A549 (cell line): ENCODE results near the gene CXCL6. TPM values are rescaled to one million over a fixed set of nuclear protein-coding genes. Genes with fewer than 3 reads are reported as not detected.

Experiments used
- ATAC-seq, 2 experiments: fragments of 200-7000 bp in 1 of 2; fragments of >200 bp in 1 of 2; cut with Nextera tagmentation in 1 of 2; cut with Tn5 transposase in 1 of 2; 3 replicates each; pipeline versions ENCODE4 v1.8.0 to v1.9.1; 2018 to 2020; ENCODE audit warnings: mild to moderate bottlenecking in 1 of 2, moderate library complexity in 1 of 2
- CTCF ChIA-PET: fragments of 300-600 bp; sonication (Branson Sonifier 250); formaldehyde crosslinking; extraction: SDS; loops from one replicate; lab custom pipeline; 2021; ENCODE audit warnings: antibody characterized with exemption, inconsistent platforms; lab: Yijun Ruan, JAX
- POLR2A ChIA-PET: fragments of 350-600 bp; formaldehyde crosslinking; extraction: SDS; loops from one replicate; lab custom pipeline; 2021; ENCODE audit warnings: antibody characterized with exemption, inconsistent platforms; lab: Yijun Ruan, JAX
- DNase-seq, 2 experiments: peaks; one replicate each; pipeline versions ENCODE4 v3.0.0 to v3.0.0-alpha.2; 2011 to 2016; ENCODE audit warnings: low read depth in 1 of 2, low spot score in 1 of 2
- FAIRE-seq: peaks from 2 replicates; lab custom pipeline; 2011; peaks lifted over from hg19 to GRCh38; lab: Jason Lieb, UNC
- H3K27ac ChIP-seq, 2 experiments: fragments of >200 bp; sonication (Bioruptor Twin); formaldehyde crosslinking; 3 replicates each; pipeline ENCODE4 v1.5.1; 2016 to 2017
- H3K4me1 ChIP-seq: fragments of >200 bp; sonication (Bioruptor Twin); formaldehyde crosslinking; 3 replicates; pipeline ENCODE4 v1.6.1; 2016
- H3K4me2 ChIP-seq: fragments of >200 bp; sonication (Bioruptor Twin); formaldehyde crosslinking; 3 replicates; pipeline ENCODE4 v1.6.1; 2016
- H3K4me3 ChIP-seq: fragments of >200 bp; sonication (Bioruptor Twin); formaldehyde crosslinking; 3 replicates; pipeline ENCODE4 v1.5.1; 2016
- H3K9me3 ChIP-seq: fragments of >200 bp; sonication (Bioruptor Twin); formaldehyde crosslinking; 3 replicates; pipeline ENCODE4 v1.6.1; 2016
- ATOH8 ChIP-seq: fragments of 250-450 bp; sonication (Bioruptor Pico); IDR thresholded peaks from 2 replicates; pipeline ENCODE4 v1.5.0; 2020; ENCODE audit warnings: low read depth, mild to moderate bottlenecking, moderate library complexity
- CTCF ChIP-seq: fragments of >200 bp; sonication (Bioruptor Twin); formaldehyde crosslinking; IDR thresholded peaks from 3 replicates; pipeline ENCODE4 v1.5.1; 2016
- EHMT2 ChIP-seq: fragments of 200-600 bp; sonication (generic); IDR thresholded peaks from 2 replicates; pipeline ENCODE4 v1.6.1; 2016; ENCODE audit warnings: antibody characterized with exemption, low read depth, mild to moderate bottlenecking, moderate library complexity
- EP300 ChIP-seq, 2 experiments: fragments of >200 bp; sonication (Bioruptor Twin); formaldehyde crosslinking; IDR thresholded peaks; 2 replicates in 1 of 2; 3 replicates in 1 of 2; pipeline ENCODE4 v1.6.1; 2016 to 2017
- FOSB ChIP-seq: fragments of 250-450 bp; sonication (Bioruptor Pico); IDR thresholded peaks from 2 replicates; pipeline ENCODE4 v1.5.0; 2020; ENCODE audit warnings: mild to moderate bottlenecking, moderate library complexity
- FOSL2 ChIP-seq, 2 experiments: fragments of 450-650 bp in 1 of 2; fragments of >200 bp in 1 of 2; sonication (Bioruptor Twin) in 1 of 2; formaldehyde crosslinking; IDR thresholded peaks; 2 replicates each; pipeline versions ENCODE4 v1.5.0 to v1.6.1; 2016 to 2020; ENCODE audit warnings: mild to moderate bottlenecking in 1 of 2, moderate library complexity in 1 of 2
- HEYL ChIP-seq: fragments of 250-450 bp; sonication (Bioruptor Pico); IDR thresholded peaks from 2 replicates; pipeline ENCODE4 v1.8.0; 2021; ENCODE audit warnings: mild to moderate bottlenecking, moderate library complexity
- HMGXB4 ChIP-seq: fragments of 250-450 bp; sonication (Bioruptor Pico); IDR thresholded peaks from 2 replicates; pipeline ENCODE4 v1.5.0; 2021; ENCODE audit warnings: mild to moderate bottlenecking, moderate library complexity, borderline replicate concordance
- HOXB13 ChIP-seq: fragments of 250-450 bp; sonication (Bioruptor Pico); IDR thresholded peaks from 2 replicates; pipeline ENCODE4 v1.5.0; 2020; ENCODE audit warnings: low read depth, mild to moderate bottlenecking, moderate library complexity
- JUNB ChIP-seq: fragments of >200 bp; sonication (Bioruptor Twin); formaldehyde crosslinking; IDR thresholded peaks from 2 replicates; pipeline ENCODE4 v1.6.1; 2016
- KDM5A ChIP-seq: fragments of 200-600 bp; sonication (generic); IDR thresholded peaks from 2 replicates; pipeline ENCODE4 v1.6.1; 2016; ENCODE audit warnings: antibody characterized with exemption, mild to moderate bottlenecking
- MAFK ChIP-seq: fragments of 450-650 bp; IDR thresholded peaks from 2 replicates; pipeline ENCODE4 v1.6.1; 2014; ENCODE audit not compliant: partially characterized antibody
- NFE2L2 ChIP-seq: fragments of 150-350 bp; conservative IDR thresholded peaks from 2 replicates; pipeline ENCODE4 v1.6.1; 2014; ENCODE audit warnings: low read length
- NR3C1 ChIP-seq: fragments of >200 bp; sonication (Bioruptor Twin); formaldehyde crosslinking; IDR thresholded peaks from 3 replicates; pipeline ENCODE4 v1.6.1; 2017
- POLR2A ChIP-seq: IDR thresholded peaks from 2 replicates; pipeline ENCODE4 v1.6.1; 2012; ENCODE audit warnings: mild to moderate bottlenecking, low read length
- RARB ChIP-seq: fragments of 250-450 bp; sonication (Bioruptor Pico); IDR thresholded peaks from 2 replicates; pipeline ENCODE4 v1.8.0; 2021; ENCODE audit warnings: mild to moderate bottlenecking, moderate library complexity
- RNF2 ChIP-seq: fragments of 200-600 bp; sonication (generic); IDR thresholded peaks from 2 replicates; pipeline ENCODE4 v1.6.1; 2016; ENCODE audit warnings: low read depth, mild to moderate bottlenecking, antibody characterized with exemption, moderate library complexity, borderline replicate concordance
- SMC3 ChIP-seq: fragments of >200 bp; sonication (Bioruptor Twin); formaldehyde crosslinking; IDR thresholded peaks from 3 replicates; pipeline ENCODE4 v1.6.1; 2018; ENCODE audit warnings: inconsistent platforms
- TFCP2L1 ChIP-seq: fragments of 250-450 bp; sonication (Bioruptor Pico); IDR thresholded peaks from 2 replicates; pipeline ENCODE4 v1.5.0; 2021; ENCODE audit warnings: mild to moderate bottlenecking
- TP53 ChIP-seq: fragments of 250-450 bp; sonication (Bioruptor Pico); IDR thresholded peaks from 2 replicates; pipeline ENCODE4 v1.5.0; 2021; ENCODE audit warnings: mild to moderate bottlenecking, moderate library complexity
- ZNF302 ChIP-seq: fragments of 250-450 bp; sonication (Bioruptor Pico); IDR thresholded peaks from 2 replicates; pipeline ENCODE4 v1.9.0; 2021; ENCODE audit warnings: inconsistent platforms, mild to moderate bottlenecking, moderate library complexity
- WGBS: methylation state at CpG from one replicate; pipeline ENCODE4 v1.1.6; 2017; ENCODE audit errors: missing lambda C conversion rate; 5-methylcytosine and 5-hydroxymethylcytosine counted together
- polyA plus RNA-seq, 4 experiments: library from polyadenylated mRNA; depleted of rRNA in 3 of 4; stranded (reverse); fragments of >200 nt; fragmentation: RNase III in 1 of 4; extraction: RNeasy Plus Mini Kit Qiagen cat#74134 plus additional on column Dnase treatment in 1 of 4; gene quantifications; 2 replicates in 3 of 4; 3 replicates in 1 of 4; pipeline ENCODE4 v1.2.3, GENCODE V29; 2011 to 2017
- TF ChIP-seq, protein P1 (sequence below): IDR thresholded peaks from 2 replicates; pipeline ENCODE4 v1.6.1; 2012

The CXCL6 gene
- polyA plus RNA-seq, 2 of the 4 experiments (the other 2 are of a cell fraction) = 0.06 TPM; not detected in 1

- POLR2A ChIA-PET = no interaction called here
- no peak for TF ChIP-seq NFE2L2
- no peak for TF ChIP-seq TFCP2L1 (CRISPR knock-in tag)
- TF ChIP-seq FOSL2 (IDR thresholded peaks at IDR 0.05) = no peak
- no peak for TF ChIP-seq FOSL2 (CRISPR knock-in tag; IDR thresholded peaks at IDR 0.05)
- TF ChIP-seq FOSB (CRISPR knock-in tag) = no peak
- TF ChIP-seq TP53 (CRISPR knock-in tag) = no peak
- no peak for TF ChIP-seq NR3C1
- TF ChIP-seq CTCF = no peak
- TF ChIP-seq EP300 (IDR thresholded peaks at IDR 0.05) = no peak
- no peak for TF ChIP-seq POLR2A
- 82% methylated on average over 8 of the region's 8 CpGs for WGBS
- Histone ChIP-seq H3K4me2 (no peak overlapping the region), H3K27ac (no peak overlapping the region), H3K9me3 (no peaks in the 10 kb centered on the region), H3K4me1 (peaks cover 25% of the 10 kb centered on the region; the same call in 2 of the 3 replicates), H3K4me3 (no peak overlapping the region)
- no peak for ATAC-seq
- DNase-seq = no peak
- CTCF ChIA-PET = interaction anchor here (0.6 to 1.7 kb wide), 10 partner anchors 14 to 298 kb away, joined by 3 to 5 read pairs (median 3); no protein-coding TSS in a partner anchor
- no peak for FAIRE-seq
Measured at GRCh38 chr4:73864961-73865360, 28.5 kb downstream of the CXCL6 start.

DNA sequence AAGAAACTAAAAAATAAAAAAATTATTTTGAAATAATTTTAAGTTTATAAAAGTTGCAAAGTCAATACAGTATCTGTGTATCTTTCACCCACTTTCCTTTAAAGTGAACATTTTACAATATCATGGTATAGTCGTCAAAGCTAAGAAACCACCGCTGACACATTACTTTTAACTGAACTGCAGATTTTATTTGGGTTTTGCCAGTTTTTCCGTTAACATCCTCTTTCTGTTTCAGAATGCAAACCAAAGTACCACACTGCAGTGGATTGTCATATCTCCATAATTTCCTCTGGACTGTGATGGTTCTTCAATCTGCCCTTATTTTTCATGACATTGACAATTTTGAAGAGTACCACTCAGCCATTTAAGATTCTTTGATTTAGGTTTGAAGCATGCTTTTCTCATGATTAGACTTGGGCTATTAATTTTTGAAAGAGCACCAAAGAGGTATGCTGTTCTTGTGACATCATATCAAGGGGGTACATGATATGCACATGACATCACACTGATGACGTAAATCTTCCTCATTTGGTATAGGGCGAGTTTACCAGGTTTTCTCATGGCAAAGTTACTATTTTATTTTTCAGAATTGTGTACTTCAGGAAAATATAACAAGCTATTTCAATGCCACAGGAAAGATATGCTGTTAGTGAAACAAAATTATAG is 29.1 kb downstream of the CXCL6 start:
- POLR2A ChIA-PET = no interaction called here
- 76% methylated on average over 5 of the region's 5 CpGs for WGBS
- H3K4me2 ChIP-seq = no peak overlapping the region
- FAIRE-seq (no peak), DNase-seq (no peak), ATAC-seq (no peak)
- no peak overlapping the region for H3K27ac ChIP-seq
- H3K4me3 ChIP-seq = no peak overlapping the region
- TF ChIP-seq RARB (CRISPR knock-in tag) = no peak
- no peak for TF ChIP-seq HOXB13 (CRISPR knock-in tag)
- TF ChIP-seq FOSL2 (IDR thresholded peaks at IDR 0.05) = no peak
- TF ChIP-seq FOSL2 (CRISPR knock-in tag; IDR thresholded peaks at IDR 0.05) = no peak
- TF ChIP-seq MAFK = no peak
- TF ChIP-seq RNF2 = no peak
- TF ChIP-seq POLR2A = no peak
- no peak for TF ChIP-seq CTCF
- no peak for TF ChIP-seq JUNB
- TF ChIP-seq EHMT2 = no peak
- TF ChIP-seq NR3C1 = no peak
- no peak for TF ChIP-seq KDM5A
- no peak for TF ChIP-seq SMC3
- TF ChIP-seq ATOH8 (CRISPR knock-in tag) = no peak
- TF ChIP-seq, protein P1, sequence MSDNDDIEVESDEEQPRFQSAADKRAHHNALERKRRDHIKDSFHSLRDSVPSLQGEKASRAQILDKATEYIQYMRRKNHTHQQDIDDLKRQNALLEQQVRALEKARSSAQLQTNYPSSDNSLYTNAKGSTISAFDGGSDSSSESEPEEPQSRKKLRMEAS = no peak
- TF ChIP-seq HEYL = no peak
- no peak for TF ChIP-seq HMGXB4 (CRISPR knock-in tag)
- TF ChIP-seq ZNF302 = no peak
- peaks cover 27% of the 10 kb centered on the region; the same call in 2 of the 3 replicates for H3K4me1 ChIP-seq
- CTCF ChIA-PET = interaction anchor here (1.0 to 2.6 kb wide), 4 partner anchors 14 to 232 kb away, joined by 3 to 8 read pairs (median 4); no protein-coding TSS in a partner anchor
- no peaks in the 10 kb centered on the region for H3K9me3 ChIP-seq
